Mesenchymal stem cell (in vitro differentiated cells and primary cell): Measurements from ENCODE around the gene LCP1.

Source experiments
- DNase-seq: peaks from one replicate; pipeline ENCODE4 v3.0.0-alpha.2; 2013
- H2AFZ ChIP-seq: one replicate; pipeline ENCODE4 v1.6.1; 2013; ENCODE audit warnings: low read depth, mild to moderate bottlenecking, control low read depth, inconsistent platforms, low read length, moderate library complexity
- H2AK5ac ChIP-seq: 2 replicates; pipeline ENCODE4 v1.6.1; 2013; ENCODE audit warnings: low read length, moderate library complexity, mild to moderate bottlenecking, inconsistent platforms; ENCODE audit not compliant: severe bottlenecking
- H2BK120ac ChIP-seq: one replicate; pipeline ENCODE4 v1.6.1; 2013; ENCODE audit warnings: low read depth, mild to moderate bottlenecking, inconsistent platforms, low read length, moderate library complexity
- H2BK12ac ChIP-seq, 2 experiments: one replicate each; pipeline ENCODE4 v1.6.1; 2013; ENCODE audit warnings: inconsistent platforms in 2 of 2, low read length in 2 of 2, mild to moderate bottlenecking in 2 of 2, moderate library complexity in 2 of 2, control low read depth in 1 of 2
- H2BK15ac ChIP-seq: one replicate; pipeline ENCODE4 v1.6.1; 2013; ENCODE audit warnings: mild to moderate bottlenecking, low read depth, inconsistent platforms; ENCODE audit not compliant: poor library complexity, severe bottlenecking
- H2BK5ac ChIP-seq: 2 replicates; pipeline ENCODE4 v1.6.1; 2013; ENCODE audit warnings: low read depth, mild to moderate bottlenecking, low read length, control low read depth, inconsistent platforms; ENCODE audit not compliant: poor library complexity, severe bottlenecking
- H3K14ac ChIP-seq, 2 experiments: one replicate each; pipeline ENCODE4 v1.6.1; 2013; ENCODE audit warnings: inconsistent platforms in 2 of 2, low read length in 2 of 2, control low read depth in 1 of 2, mild to moderate bottlenecking in 1 of 2, moderate library complexity in 1 of 2
- H3K18ac ChIP-seq, 2 experiments: one replicate each; pipeline ENCODE4 v1.6.1; 2013; ENCODE audit warnings: inconsistent platforms in 2 of 2, low read length in 2 of 2, control low read depth in 1 of 2, low read depth in 1 of 2, mild to moderate bottlenecking in 1 of 2
- H3K23ac ChIP-seq, 2 experiments: one replicate each; pipeline ENCODE4 v1.6.1; 2013; ENCODE audit warnings: inconsistent platforms in 2 of 2, low read length in 2 of 2, mild to moderate bottlenecking in 2 of 2, moderate library complexity in 2 of 2, control low read depth in 1 of 2
- H3K27ac ChIP-seq: 2 replicates; pipeline ENCODE4 v1.5.1; 2013; ENCODE audit warnings: mild to moderate bottlenecking, moderate library complexity, low read length, control low read depth, inconsistent platforms; ENCODE audit not compliant: poor library complexity, severe bottlenecking
- H3K27me3 ChIP-seq, 2 experiments: 2 replicates each; pipeline versions ENCODE4 v1.6.1 to v1.7.0; 2013; ENCODE audit warnings: low read length in 2 of 2, mild to moderate bottlenecking in 2 of 2, moderate library complexity in 2 of 2, control low read depth in 1 of 2, inconsistent platforms in 1 of 2; ENCODE audit not compliant: control insufficient read depth in 1 of 2, insufficient read depth in 1 of 2
- H3K36me3 ChIP-seq, 2 experiments: 2 replicates each; pipeline versions ENCODE4 v1.6.1 to v1.7.0; 2013; ENCODE audit warnings: low read length in 2 of 2, control low read depth in 1 of 2, inconsistent platforms in 1 of 2, low read depth in 1 of 2, mild to moderate bottlenecking in 1 of 2; ENCODE audit not compliant: insufficient read depth in 2 of 2, control insufficient read depth in 1 of 2
- H3K4ac ChIP-seq, 2 experiments: one replicate each; pipeline ENCODE4 v1.6.1; 2013; ENCODE audit warnings: inconsistent platforms in 2 of 2, low read length in 2 of 2, mild to moderate bottlenecking in 2 of 2, moderate library complexity in 2 of 2, control low read depth in 1 of 2, low read depth in 1 of 2
- H3K4me1 ChIP-seq: 2 replicates; pipeline ENCODE4 v1.6.1; 2013; ENCODE audit warnings: low read depth, low read length, control low read depth; ENCODE audit not compliant: control insufficient read depth, insufficient read depth
- H3K4me2 ChIP-seq: 2 replicates; pipeline ENCODE4 v1.6.1; 2013; ENCODE audit warnings: low read length, mild to moderate bottlenecking, inconsistent platforms; ENCODE audit not compliant: poor library complexity, severe bottlenecking
- H3K4me3 ChIP-seq, 2 experiments: 2 replicates each; pipeline versions ENCODE4 v1.5.1 to v1.7.0; 2013; ENCODE audit warnings: low read length in 2 of 2, mild to moderate bottlenecking in 2 of 2, control low read depth in 1 of 2, low read depth in 1 of 2; ENCODE audit not compliant: insufficient read depth in 1 of 2
- H3K79me1 ChIP-seq: replicated peaks from 2 replicates; pipeline ENCODE4 v1.6.1; 2013; ENCODE audit warnings: mild to moderate bottlenecking, control low read depth, low read length, inconsistent platforms; ENCODE audit not compliant: poor library complexity, severe bottlenecking
- H3K9ac ChIP-seq: 2 replicates; pipeline ENCODE4 v1.7.0; 2013; ENCODE audit warnings: mild to moderate bottlenecking, low read length, moderate library complexity
- H3K9me3 ChIP-seq: 2 replicates; pipeline ENCODE4 v1.7.0; 2013; ENCODE audit warnings: mild to moderate bottlenecking, low read length; ENCODE audit not compliant: control insufficient read depth
- H4K8ac ChIP-seq: one replicate; pipeline ENCODE4 v1.6.1; 2013; ENCODE audit warnings: inconsistent platforms, mild to moderate bottlenecking, low read length, moderate library complexity
- H4K91ac ChIP-seq: one replicate; pipeline ENCODE4 v1.6.1; 2013; ENCODE audit warnings: mild to moderate bottlenecking, low read length, inconsistent platforms
- WGBS: methylation state at CpG from one replicate; pipeline ENCODE4 v1.1.7; 2013; ENCODE audit warnings: mixed read lengths; 5-methylcytosine and 5-hydroxymethylcytosine counted together

Gene LCP1

GRCh38 chr13:46178143-46178542, 3.8 kb downstream of the LCP1 start:
- Histone ChIP-seq H2AFZ (no peak overlapping the region), H2AK5ac (no peak overlapping the region), H3K27me3 (peaks cover 0 to 6% of the 10 kb centered on the region in 2 experiments), H3K79me1 (no peaks in the 10 kb centered on the region), H4K91ac (no peak overlapping the region), H3K23ac (no peak overlapping the region), H3K4me2 (no peak overlapping the region), H3K18ac (no peak overlapping the region), H2BK5ac (no peak overlapping the region), H3K14ac (no peak overlapping the region), H3K36me3 (no peaks in the 10 kb centered on the region), H3K4me3 (no peak overlapping the region), H3K4ac (no peak overlapping the region), H3K27ac (no peak overlapping the region), H4K8ac (no peak overlapping the region), H3K9me3 (no peaks in the 10 kb centered on the region), H2BK12ac (no peak overlapping the region), H3K9ac (no peak overlapping the region), H3K4me1 (peaks cover 2% of the 10 kb centered on the region), H2BK15ac (no peak overlapping the region), H2BK120ac (no peak overlapping the region)
- DNase-seq: no peak
- 97% methylated on average over 2 of the region's 5 CpGs for WGBS

DNA sequence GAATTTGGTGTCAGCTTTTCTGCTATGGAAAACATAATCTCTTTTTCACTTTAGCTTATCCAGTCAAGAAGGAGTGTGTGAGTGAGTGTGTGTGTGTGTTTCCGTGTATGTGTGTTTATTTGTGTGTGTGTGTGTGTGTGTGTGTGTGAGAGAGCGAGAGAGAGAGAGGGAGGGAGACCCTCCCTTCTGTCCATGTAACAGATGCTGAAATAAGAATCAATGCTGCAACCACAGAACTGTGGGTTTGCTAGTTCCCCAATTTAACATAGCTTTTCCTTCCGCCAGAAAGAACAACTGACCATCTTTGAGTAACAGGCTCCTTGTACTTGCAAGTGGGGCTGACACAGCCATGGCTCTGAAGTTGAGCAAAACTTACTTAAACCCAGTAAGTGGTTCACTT, 5.2 kb downstream of the LCP1 start:
- H3K4ac ChIP-seq: no peak overlapping the region
- H2BK120ac ChIP-seq: no peak overlapping the region
- 73% methylated on average over 2 of the region's 3 CpGs for WGBS
- H2BK12ac ChIP-seq: no peak overlapping the region
- H2AK5ac ChIP-seq: no peak overlapping the region
- no peak overlapping the region for H3K27ac ChIP-seq
- no peak overlapping the region for H4K8ac ChIP-seq
- no peak overlapping the region for H3K9ac ChIP-seq
- no peaks in the 10 kb centered on the region for H3K36me3 ChIP-seq
- H3K9me3 ChIP-seq: no peaks in the 10 kb centered on the region
- no peak overlapping the region for H3K23ac ChIP-seq
- peaks cover 0 to 3% of the 10 kb centered on the region in 2 experiments for H3K27me3 ChIP-seq
- no peak for DNase-seq
- H2BK5ac ChIP-seq: no peak overlapping the region
- H3K79me1 ChIP-seq: no peaks in the 10 kb centered on the region
- H2BK15ac ChIP-seq: no peak overlapping the region
- no peak overlapping the region for H3K18ac ChIP-seq
- peaks cover 3% of the 10 kb centered on the region for H3K4me1 ChIP-seq
- H4K91ac ChIP-seq: no peak overlapping the region
- no peak overlapping the region for H3K4me2 ChIP-seq
- H2AFZ ChIP-seq: no peak overlapping the region
- no peak overlapping the region for H3K14ac ChIP-seq
- H3K4me3 ChIP-seq: no peak overlapping the region

DNA sequence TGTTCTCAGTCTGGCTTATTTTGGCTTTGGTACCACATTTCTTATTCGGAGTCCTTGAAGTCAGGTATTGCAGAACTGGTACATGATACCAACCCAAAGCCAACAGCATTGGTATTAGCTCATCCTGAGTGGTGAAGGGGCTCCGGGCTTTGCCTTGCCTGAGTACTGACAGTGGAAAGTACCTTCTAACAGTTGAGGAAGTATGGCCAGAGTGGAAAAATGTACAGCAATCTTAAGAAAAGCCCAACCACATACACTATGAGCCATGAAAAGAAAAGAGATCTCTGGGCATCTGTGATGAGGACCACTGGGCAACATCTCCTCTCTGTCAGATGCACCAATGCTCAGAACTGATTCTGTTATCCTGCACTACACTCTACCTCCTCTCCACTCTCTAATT, 8.3 kb downstream of the LCP1 start:
- Histone ChIP-seq H3K9ac (no peak overlapping the region), H3K14ac (no peak overlapping the region), H4K8ac (no peak overlapping the region), H3K27ac (no peak overlapping the region), H2BK12ac (no peak overlapping the region), H3K18ac (no peak overlapping the region), H3K9me3 (no peaks in the 10 kb centered on the region), H3K27me3 (no peaks in the 10 kb centered on the region), H3K4me2 (no peak overlapping the region), H2AK5ac (no peak overlapping the region), H2BK5ac (no peak overlapping the region), H3K79me1 (no peaks in the 10 kb centered on the region), H3K4ac (no peak overlapping the region), H3K36me3 (no peaks in the 10 kb centered on the region), H3K4me3 (no peak overlapping the region), H3K4me1 (peaks cover 4% of the 10 kb centered on the region), H2BK120ac (no peak overlapping the region), H4K91ac (no peak overlapping the region), H3K23ac (no peak overlapping the region), H2AFZ (no peak overlapping the region), H2BK15ac (no peak overlapping the region)
- WGBS: 94% methylated on average over 2 of the region's 2 CpGs
- no peak for DNase-seq

DNA sequence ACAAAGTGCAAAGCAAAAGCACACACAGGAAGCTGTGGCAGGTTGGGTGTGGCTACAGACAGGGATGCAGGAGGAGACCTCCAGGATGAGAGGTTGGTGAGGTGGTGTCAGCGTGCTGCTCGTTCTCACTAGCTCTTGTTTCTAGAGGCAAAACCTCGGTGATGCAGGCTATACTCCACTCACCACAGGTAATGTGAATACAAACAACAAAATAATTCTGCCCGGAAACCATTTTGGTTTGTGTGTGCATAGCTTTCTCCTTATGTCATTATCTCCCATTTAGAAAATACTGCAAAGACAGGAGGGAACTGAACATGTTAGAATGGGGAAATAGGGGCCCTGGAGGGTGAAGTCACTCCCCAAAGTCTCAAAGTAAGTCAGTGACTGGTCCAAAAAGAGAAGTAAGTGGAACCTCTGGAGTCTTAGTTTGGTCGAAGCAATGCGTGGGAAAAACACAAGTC, 9.4 kb downstream of the LCP1 start:
- no peak overlapping the region for H4K8ac ChIP-seq
- no peak overlapping the region for H2BK15ac ChIP-seq
- DNase-seq: no peak
- no peak overlapping the region for H3K4me2 ChIP-seq
- H2BK120ac ChIP-seq: no peak overlapping the region
- H3K9ac ChIP-seq: no peak overlapping the region
- H3K36me3 ChIP-seq: no peaks in the 10 kb centered on the region
- H3K14ac ChIP-seq: no peak overlapping the region
- H2AFZ ChIP-seq: no peak overlapping the region
- no peak overlapping the region for H3K18ac ChIP-seq
- no peak overlapping the region for H2BK12ac ChIP-seq
- no peak overlapping the region for H3K4me3 ChIP-seq
- H3K9me3 ChIP-seq: no peaks in the 10 kb centered on the region
- H3K4ac ChIP-seq: no peak overlapping the region
- H3K4me1 ChIP-seq: peaks cover 7% of the 10 kb centered on the region
- 91% methylated on average over 4 of the region's 6 CpGs for WGBS
- no peak overlapping the region for H3K27ac ChIP-seq
- H3K23ac ChIP-seq: no peak overlapping the region
- H3K27me3 ChIP-seq: no peaks in the 10 kb centered on the region
- no peaks in the 10 kb centered on the region for H3K79me1 ChIP-seq
- no peak overlapping the region for H4K91ac ChIP-seq
- no peak overlapping the region for H2AK5ac ChIP-seq
- H2BK5ac ChIP-seq: no peak overlapping the region
